ENCODE results near the gene TRIM56. TPM values are rescaled to one million over a fixed set of nuclear protein-coding genes. Genes with fewer than 3 reads are reported as not detected.

TRIM56 gene
- total RNA-seq, 4 donors from 2014 or later = 11.9 to 47.1 (median 15.3) TPM

- TF ChIP-seq, protein P1, sequence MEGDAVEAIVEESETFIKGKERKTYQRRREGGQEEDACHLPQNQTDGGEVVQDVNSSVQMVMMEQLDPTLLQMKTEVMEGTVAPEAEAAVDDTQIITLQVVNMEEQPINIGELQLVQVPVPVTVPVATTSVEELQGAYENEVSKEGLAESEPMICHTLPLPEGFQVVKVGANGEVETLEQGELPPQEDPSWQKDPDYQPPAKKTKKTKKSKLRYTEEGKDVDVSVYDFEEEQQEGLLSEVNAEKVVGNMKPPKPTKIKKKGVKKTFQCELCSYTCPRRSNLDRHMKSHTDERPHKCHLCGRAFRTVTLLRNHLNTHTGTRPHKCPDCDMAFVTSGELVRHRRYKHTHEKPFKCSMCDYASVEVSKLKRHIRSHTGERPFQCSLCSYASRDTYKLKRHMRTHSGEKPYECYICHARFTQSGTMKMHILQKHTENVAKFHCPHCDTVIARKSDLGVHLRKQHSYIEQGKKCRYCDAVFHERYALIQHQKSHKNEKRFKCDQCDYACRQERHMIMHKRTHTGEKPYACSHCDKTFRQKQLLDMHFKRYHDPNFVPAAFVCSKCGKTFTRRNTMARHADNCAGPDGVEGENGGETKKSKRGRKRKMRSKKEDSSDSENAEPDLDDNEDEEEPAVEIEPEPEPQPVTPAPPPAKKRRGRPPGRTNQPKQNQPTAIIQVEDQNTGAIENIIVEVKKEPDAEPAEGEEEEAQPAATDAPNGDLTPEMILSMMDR (IDR thresholded peaks at IDR 0.05; ENCODE audit: low read depth) = no peak
Observed at GRCh38 chr7:101088858-101089529, 3.7 kb downstream of the TRIM56 start.

DNA sequence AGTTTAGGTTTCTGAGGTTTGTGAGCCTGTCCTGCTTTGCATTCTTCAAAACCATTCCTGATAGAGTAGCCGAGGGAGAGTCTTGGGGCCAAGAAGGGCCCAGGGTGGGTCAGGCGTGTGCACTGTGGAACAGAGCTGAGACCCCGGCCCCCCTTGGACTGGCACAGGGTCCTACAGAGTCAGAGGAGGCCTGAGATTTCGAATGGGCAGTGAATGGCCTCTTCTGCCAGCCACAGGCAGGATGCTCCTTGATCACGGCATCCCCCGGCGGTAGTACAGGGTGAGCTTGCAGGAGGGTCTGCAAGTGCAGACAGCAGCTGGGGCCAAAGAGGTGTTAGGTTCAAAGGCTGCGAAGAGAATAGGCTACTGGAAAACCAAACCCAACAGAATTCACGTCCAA lies 4.6 kb downstream of the TRIM56 start:
- TF ChIP-seq, protein P1 (IDR thresholded peaks at IDR 0.05; ENCODE audit: low read depth) = no peak

- TF ChIP-seq, protein P1 (IDR thresholded peaks at IDR 0.05; ENCODE audit: low read depth) = no peak
Observed at GRCh38 chr7:101093906-101094305, 8.6 kb downstream of the TRIM56 start.

- TF ChIP-seq, protein P1 (IDR thresholded peaks at IDR 0.05; ENCODE audit: low read depth) = no peak
Observed at GRCh38 chr7:101094376-101094775, 9.1 kb downstream of the TRIM56 start.

DNA sequence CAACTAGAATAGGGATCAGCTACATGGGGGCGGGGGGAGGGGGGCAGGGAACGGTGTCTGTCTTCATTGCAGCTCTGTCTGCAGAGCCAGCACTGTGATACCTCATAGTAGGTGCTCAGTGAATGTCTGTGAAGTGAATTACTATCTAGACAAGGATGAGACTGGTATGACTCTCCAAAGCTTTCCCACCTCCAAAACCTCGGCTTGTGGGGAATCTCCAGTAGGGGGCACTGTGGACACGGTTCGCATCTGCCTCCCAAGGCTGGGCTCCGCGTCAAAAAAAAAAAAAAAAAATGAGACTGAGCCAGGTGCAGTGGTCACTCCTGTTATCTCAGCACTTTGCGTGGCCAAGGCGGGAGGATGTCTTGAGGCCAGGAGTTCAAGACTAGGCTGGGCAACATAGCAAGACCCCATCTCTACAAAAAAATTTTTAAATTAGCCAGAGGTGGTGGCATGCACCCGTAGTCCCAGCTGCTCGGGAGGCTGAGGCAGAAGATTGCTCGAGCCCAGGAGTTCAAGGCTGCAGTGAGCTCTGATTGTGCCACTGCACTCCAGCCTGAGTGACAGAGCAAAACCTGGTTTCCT lies 9.6 kb downstream of the TRIM56 start:
- TF ChIP-seq, protein P1 (IDR thresholded peaks at IDR 0.05; ENCODE audit: low read depth) = no peak

DNA sequence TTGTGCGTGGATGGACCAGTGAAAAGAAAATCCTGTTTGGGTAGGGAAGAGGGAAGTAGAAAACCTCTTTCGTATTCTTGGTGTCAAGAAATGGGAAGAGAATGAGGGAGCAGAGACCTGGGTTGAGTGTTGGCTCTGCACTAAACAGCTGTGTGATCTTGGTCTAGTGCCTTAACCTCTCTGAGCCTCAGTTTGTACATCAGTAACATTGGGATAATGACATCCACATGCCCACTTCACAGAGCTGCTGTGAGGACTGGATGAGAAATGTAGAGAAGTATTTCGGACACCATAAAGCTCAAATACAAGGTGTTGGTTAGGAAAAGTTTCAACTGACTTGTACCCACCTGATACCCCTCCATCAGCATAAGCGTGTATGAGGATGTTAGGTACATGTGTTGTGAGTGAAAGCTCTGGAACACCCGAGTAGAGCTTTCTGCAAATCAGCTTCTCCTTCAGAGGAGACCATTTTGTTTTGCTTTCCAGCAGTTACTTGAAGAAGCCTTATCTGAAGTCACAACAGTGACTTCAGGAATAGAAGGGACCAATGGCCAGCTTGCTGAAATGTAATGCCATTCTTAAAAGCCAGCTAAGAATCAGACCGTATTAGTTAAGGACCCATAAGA lies 11.2 kb downstream of the TRIM56 start:
- TF ChIP-seq, protein P1 (IDR thresholded peaks at IDR 0.05; ENCODE audit: low read depth) = no peak

- TF ChIP-seq, protein P1 (IDR thresholded peaks at IDR 0.05; ENCODE audit: low read depth) = no peak
Observed at GRCh38 chr7:101096957-101097347, 11.7 kb downstream of the TRIM56 start.
